ENCODE results near the gene C15orf39.
"Not testable (repeated sequence)": the region's sequence is repeated elsewhere in the genome, so short reads cannot be mapped to it uniquely, and the experiment has no call there.

C15orf39 gene

DNA sequence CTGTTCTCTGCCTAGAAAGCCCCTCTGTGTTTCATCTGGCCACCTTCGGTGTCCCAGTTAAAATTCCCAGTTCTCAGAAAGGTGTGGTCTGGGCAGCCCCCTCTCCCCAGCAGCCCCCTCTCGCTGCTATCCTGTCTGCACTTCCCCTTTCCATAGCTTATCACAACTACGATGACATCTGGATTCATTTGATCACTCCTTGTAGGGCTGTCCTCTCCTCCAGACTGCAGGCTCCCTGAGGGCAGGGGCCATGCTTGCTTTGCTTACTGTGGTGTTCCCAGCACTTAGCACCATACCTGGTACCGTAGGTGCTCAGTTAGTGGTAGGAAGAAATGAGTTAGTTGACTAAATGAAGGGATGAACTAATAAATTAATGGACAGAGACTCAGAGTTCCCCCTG is 30.2 kb downstream of the C15orf39 start:
- no peak for DNase-seq (ENCODE audit: low read depth in 2 of 2)

DNA sequence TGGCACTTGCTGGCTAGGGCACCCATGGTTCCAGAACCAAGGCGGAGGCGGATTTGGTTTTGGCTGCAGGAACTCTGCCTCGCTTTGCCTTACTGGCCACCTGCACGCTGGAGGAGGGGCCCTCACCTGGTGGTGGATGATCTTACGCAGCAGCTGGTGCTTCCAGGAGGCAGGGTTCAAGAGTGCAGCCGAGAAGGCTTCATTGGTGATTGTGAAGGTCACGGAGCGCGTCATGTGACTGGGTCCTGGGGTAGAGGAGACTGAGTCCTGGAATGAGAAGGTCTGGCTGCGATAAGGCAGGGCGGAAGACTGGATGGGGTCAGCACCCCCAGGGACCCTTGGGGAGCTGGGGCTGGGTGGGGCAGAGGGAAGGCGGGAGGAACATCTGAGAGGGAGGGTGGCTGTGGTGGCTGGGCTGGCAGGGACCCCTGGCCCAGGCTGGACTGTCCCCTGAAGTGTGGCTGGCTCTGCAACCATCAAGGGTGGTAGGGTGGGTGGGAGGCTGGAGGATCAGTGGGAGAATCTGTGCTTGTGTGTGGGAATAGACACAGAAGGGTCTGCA is 30.7 kb downstream of the C15orf39 start:
- no peak for DNase-seq (ENCODE audit: low read depth in 2 of 2)

DNA sequence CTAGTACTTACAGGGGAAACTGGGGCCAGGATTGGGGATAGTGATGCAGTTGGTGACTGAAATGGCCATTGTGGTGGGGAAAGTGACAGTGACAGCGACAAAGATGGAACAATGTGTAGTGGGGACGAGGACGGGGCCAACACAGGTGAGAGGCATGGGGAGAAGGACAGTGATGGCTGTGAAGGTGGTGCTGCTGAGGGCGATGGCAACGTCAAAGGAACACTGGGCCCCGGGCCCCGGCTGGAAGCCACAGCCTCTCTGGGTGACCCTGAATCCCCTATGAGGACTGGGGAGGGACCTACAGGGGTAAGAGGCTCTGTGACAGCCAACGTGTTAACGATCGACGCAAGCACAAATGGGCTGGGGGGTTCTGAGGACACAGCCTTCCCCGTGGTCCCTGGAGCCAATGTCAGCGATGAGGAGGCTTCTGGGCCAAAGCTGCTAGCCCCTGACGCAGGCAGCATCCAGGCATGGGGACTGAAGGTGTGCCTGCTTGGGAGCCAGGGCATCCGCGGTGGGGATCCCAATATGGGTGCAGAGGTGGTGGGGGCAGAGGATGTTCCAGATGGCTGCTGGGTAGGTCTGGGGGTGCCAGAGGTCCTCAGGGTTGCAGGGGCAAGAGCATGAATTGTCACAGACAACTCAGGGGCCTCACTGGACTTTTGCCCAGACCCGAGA is 31.3 kb downstream of the C15orf39 start:
- no peak for DNase-seq (ENCODE audit: low read depth in 2 of 2)

DNA sequence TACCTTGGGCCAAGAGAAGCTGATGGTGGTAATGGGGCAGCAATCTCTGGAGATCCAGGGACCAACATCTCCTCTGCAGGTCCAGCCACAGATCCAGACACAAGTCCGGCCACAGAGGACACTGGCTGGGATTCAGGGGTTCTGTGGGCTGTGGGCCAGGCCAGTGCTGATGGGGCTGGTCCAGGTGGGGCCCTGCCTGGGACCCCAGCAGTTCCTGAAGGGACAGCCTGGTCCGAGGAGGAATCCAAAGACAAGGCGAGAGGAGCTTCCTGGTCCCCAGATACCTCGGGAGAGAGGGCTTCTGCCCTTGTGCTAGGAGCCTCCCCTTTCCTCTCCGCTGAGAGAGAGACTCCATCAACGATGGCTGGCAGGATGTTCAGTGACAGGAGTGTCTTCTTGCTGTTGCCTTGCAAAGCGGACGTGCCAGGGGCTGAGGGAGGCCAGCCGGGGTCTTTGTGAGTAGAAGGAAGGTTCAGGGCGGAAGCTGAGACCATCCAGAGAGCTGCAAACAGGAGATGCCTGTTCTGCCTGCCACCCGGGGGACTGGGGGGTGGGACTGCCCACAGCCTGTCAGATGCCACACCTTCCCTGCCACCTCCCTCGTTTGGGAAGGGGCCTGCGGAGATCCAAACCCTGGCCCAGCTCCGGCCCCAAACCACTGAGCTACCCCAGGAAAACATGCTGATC is 32.0 kb downstream of the C15orf39 start:
- no peak for DNase-seq (ENCODE audit: low read depth in 2 of 2)

DNA sequence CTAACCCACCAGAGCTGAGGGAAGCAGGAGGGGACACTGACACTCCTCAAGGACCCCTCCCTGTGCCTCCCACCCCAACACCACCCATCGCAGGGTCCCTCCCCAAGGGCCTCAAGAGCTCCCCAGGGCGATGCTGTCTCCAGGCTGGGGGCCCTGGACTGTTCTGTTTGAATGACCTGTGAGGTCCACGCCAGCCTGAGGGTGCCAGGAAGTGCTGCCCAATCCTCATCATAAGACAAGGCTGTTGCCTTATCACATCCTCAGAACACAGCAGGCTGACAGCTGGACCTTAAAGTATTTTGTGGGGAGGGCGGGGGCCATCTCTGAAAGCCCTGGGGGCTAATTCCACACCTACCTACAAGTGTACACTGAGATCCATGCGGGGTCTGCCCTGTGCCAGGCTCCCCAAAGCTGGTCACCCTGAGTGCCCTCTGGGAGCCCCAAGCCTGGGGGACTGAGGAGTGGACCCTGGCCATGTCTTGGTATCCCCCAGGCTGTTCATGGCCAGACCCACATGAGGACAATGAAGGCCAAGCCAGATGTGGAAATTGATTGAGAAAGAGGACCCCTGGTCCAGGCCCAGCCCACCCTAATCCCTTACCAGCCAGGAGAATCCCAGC is 32.6 kb downstream of the C15orf39 start:
- DNase-seq (ENCODE audit: low read depth in 2 of 2), result no peak

DNA sequence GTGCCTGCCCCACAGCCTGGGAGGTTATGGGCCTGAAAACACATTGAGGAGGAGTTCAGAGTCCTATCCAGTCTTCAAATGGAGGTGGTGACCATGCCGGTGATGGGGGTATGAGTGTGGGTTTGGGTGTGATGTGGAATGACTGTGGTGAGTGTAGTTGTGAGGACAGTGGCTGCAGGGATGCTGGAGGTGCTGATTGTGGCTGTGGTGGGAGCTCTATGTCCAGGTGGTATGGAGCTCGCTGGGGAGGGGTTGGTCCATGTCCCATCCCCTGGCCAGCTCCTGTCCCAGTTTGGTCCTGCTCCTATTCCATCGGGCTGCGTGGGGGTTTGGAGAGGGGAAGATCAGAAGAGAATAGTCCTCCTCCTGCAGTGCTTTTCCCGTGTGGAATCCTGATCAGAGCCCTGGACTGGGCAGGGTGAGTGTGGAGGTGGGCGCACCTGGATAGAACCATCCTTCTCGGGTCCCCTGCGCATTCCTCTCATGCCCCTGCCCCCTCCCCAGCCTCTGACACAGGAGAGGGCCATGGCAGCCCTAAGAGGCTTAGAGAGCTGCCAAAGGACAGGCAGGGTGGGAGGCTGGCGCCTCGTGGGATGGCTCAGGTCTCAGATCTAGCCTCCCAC is 33.5 kb downstream of the C15orf39 start:
- no peak for DNase-seq (ENCODE audit: low read depth in 2 of 2)

DNA sequence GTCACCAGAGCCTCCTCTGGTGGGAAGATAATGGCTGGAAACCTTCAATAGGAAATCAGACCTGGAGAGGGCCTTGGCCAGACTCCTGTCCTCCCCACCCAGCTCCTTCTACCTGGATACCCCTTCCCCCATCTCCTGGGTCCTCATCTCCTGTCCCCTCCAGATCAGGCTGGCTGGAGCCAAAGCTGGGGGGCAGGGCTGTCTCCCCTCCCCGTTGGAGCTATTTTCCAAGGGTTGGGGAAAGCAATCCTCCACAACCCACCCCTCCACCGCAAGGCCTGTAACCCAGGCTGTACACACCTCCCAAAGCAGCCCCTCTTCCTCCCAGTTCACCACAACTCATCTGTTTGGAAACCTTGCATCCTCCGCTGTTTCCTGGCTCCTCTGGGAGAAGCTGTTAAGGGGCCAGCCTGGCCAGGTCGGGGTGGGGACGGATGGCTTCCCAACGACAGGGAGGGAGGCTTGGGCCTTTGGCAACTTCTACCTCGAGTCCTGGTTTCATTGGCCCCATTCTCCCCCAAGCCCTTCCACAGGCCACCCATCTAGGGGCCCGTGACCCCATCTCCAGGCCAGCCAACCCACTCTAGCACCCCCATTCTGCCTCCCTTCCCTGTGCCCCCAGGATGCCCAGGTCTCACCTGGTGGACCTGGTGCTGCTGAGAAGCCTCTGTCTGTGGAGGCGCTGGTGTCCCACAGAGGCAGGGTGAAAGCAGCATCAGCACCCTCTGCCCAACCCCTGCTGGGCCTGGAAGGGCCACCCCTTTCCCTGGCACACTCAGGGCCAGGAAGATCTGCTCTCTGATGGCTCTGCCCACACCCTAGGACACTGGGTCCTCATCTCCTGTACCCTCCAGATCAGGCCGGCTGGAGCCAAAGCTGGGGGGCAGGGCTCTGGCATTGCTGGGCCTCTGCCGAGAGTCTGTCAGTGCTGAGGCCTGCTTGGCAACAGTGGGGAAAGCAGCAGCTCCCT is 34.4 kb downstream of the C15orf39 start:
- no peak for DNase-seq (ENCODE audit: low read depth in 2 of 2)

DNA sequence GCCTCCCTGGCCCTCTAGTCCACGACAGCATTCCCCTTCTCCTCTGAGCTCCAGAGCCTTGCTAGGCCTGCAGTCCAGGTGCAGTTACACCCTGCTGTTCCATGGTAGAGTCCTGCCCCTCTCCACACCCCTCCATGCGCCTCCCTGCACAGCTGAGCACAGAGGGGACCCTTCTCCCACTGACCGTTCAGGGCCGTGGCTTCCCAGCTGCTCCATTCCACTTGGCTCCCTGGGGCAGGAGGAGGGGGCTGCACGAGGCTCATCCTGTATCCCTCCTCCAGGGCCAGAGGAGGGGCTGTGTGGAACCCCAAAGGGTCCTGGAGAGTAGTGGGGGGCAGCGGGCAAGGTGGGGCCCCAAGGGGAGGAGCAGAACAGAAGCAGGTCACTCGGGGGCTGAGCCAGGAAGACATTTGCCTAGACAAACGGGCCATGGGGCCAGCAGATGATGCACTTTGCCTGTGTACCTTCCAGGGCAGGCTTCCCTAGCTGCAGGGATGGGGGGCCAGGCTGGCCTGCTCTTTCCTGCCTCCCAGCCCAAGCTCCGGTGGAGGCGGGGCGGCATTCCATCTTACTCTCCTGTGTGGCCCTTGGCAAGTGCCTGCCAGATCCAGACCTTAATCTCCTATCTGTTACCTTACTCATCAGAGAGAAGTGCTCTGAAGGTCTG is 35.8 kb downstream of the C15orf39 start:
- DNase-seq (ENCODE audit: low read depth in 2 of 2), result no peak

DNA sequence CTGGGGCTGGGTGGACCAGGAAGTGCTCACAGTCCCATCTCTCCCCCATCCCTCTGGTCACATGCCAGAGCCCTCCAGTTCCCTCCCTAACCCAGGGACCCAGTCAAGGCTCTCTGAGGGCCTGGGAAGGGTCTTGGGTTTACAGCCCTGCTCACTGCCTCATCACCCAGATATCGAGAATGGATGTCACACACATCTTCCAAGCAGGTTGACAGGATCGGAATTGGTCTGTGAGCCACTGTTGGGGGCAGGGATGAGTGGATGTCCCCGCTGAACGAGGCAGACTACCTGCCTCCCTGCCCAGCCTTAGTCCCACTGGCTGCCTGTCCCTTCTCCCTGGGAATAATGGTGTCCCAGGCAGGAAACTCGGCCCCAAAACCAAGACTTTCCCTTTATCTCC is 36.5 kb downstream of the C15orf39 start:
- no peak for DNase-seq (ENCODE audit: low read depth in 2 of 2)

DNA sequence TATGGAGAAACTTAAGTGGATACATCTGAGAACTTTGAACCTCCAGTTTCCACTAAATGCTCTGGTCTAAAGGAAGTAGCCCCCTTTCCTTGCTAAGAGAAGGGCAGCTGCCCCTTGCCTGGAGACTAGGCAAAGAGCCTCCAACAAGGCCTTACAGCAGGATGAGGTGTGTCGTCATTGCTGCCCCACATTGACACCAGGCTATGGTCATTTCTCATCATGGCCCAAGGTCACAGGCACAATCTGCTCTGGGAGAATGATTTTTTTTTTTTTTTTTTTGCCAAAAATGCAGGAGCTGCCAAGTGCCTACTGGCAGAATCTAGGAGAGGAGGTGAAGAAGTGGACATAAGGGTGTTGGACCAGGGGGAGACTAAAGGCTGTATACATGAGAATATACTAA is 44.1 kb downstream of the C15orf39 start:
- DNase-seq (ENCODE audit: low read depth in 2 of 2), result not testable (repeated sequence)

DNA sequence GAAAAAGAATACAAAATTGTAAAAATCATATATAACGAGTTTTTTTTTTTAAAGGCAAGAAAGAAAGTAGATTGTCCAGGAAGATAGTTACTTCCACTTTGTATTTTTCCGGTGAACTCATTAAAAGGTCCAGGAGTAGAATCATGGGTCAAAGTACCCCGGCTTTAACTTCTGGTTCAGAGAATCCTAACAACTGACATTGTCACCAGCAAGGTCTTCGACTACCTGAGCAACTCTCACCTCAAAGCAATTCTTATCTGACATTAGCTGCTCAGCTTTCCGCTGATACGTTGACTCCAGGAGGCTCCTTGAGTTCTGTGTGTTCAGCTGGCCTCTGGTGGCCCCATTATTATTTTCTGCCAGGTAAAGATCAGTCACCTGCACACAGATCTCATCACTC is 47.3 kb downstream of the C15orf39 start:
- DNase-seq (ENCODE audit: low read depth in 2 of 2), result not testable (repeated sequence)

DNA sequence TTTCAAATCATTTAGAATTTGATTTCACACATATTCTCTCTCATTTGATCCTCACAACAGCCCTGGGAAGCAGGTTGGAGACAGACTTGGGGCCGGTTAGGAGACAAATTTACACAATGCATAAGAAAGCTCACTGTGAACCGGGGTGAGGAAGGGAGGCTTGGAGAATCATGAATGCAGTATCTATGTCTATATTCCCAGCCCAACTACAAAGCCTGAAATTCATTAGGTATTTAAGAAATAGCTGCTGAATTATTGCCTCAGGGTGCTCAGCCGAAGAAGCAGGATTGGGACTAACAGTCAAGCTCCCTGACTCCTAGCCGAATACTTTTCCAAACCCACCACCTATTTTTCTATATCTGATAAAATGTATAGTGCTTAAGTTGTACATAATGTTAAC is 48.0 kb downstream of the C15orf39 start:
- no peak for DNase-seq (ENCODE audit: low read depth in 2 of 2)

DNA sequence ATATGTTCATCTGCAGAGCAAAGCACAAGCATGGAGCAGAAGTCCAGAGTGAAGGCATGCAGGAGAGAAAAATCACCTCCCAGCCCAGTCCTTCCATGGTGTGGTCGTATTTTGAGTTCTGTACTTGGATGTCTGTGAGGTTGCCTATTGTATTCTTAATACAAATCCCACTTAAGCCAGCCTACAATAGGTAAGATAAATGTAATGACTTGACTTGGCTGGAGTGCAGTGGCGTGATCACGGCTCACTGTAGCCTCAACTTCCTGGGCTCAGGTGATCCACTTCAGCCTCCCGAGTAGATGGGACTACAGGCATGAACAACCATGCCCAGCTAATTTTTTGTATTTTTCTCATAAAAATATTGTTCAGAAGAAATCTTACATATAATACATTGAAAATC is 49.7 kb downstream of the C15orf39 start:
- DNase-seq (ENCODE audit: low read depth in 2 of 2), result not testable (repeated sequence)

DNA sequence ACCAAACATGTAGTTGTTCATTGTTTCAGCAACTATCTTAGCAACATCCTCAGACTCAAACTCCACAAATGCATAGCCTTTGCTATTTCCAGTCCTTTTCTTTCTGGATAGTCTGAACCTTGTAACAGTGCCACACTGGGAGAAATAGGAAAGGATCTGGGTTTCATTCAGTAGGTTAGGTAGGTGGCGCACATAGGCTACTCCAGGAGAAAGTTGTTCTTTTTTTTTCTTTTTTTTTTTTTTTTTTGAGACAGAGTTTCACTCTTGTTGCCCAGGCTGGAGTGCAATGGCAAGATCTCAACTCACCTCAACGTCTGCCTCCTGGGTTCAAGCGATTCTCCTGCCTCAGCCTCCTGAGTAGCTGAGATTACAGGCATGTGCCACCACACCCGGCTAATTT is 50.6 kb downstream of the C15orf39 start:
- not testable (repeated sequence) for DNase-seq (ENCODE audit: low read depth in 2 of 2)

DNA sequence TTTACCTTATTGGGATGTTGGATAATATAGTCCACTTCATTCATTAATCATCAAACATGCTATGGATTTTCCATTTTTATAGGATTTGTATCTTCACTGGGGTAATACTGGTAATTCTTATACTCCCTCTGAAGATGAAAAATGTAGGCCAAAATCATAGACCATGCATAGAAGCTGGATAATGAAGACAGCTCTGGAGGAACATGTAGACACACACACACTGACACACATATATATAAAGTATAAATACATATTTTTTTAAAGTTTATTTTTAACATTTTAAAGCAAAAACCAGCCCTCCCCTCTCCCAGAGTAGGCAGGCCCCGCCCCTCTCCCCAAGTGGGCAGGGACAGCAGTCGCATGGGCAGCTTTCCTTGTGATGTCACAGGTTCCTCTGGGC is 56.4 kb downstream of the C15orf39 start, which contains the start of gene GOLGA6C:
Gene GOLGA6C (plus strand): TSS at position 301 of the 400 bp plus-strand sequence. CDS start 265 bp downstream, outside the sequence.
- DNase-seq (ENCODE audit: low read depth in 2 of 2), result not testable (repeated sequence)

DNA sequence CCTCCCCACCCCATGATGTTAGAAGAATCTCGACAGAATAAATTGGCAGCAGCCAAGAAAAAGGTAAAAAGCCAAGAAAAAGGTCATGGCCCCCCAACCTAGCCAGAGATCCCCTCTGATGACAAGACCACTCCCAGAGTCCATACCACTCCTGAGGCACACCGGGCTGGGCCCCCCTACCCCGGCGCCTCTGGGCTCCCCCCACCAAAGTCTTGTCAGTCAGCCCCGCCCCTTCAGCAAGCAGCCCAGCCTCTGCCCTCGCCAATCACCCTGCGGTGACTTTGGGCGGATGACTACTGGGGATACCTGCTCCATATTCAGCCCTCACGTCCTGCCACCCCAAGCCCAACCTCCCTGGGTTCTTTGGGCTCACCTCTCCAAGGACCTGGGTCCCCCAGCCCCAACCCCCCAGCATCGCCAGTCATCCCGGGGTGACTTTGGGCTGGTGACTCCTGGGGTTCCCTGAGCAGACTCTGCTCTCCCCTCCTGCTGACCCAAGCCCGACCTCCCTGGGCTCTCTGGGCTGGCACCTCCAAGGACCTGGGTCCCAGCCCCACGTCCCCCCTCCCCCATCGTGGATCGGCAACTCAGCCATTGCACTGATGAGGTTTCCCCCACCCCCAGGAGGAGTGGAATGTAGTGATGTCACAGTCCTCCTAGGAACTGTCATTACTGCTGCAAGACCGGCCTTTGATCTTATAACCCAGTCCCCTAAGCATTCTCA is 57.1 kb downstream of the C15orf39 start:
- not testable (repeated sequence) for DNase-seq (ENCODE audit: low read depth in 2 of 2)

DNA sequence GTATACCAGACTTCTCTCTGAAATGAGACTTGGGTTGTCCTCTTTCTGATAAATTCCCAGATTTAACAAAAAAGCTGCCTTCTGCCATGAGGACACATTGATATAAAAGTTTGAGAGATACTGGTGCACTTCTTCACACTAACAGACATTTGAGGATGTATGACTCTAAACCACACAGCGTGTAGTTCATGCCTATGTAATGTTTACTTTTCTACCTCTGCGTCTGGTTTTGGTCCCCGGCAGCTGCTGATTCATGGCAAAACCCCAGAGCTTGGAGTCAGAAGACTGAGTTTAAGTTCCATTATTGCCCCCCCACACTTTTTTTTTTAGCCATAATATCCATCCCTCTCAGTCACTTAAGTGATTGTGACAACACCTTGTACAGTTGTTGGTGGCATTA is 58.2 kb downstream of the C15orf39 start:
- not testable (repeated sequence) for DNase-seq (ENCODE audit: low read depth in 2 of 2)

All from stimulated activated CD8-positive, alpha-beta memory T cell treated with anti-CD3 and anti-CD28 coated beads, Interleukin-2, amount 100 ng/mL, for 48 hours (primary cell).